Ectodermal cell (in vitro differentiated cells): Measurements from ENCODE around the gene MTO1.
"Not testable (repeated sequence)": the region's sequence is repeated elsewhere in the genome, so short reads cannot be mapped to it uniquely, and the experiment has no call there.

Experiments
- H3K27ac ChIP-seq: 2 replicates; pipeline ENCODE4 v1.7.0; 2013; ENCODE audit warnings: mild to moderate bottlenecking, low read depth, low read length; ENCODE audit not compliant: insufficient read depth, poor library complexity, severe bottlenecking
- H3K27me3 ChIP-seq: 2 replicates; pipeline ENCODE4 v1.7.0; 2013; ENCODE audit warnings: mild to moderate bottlenecking, low read length; ENCODE audit not compliant: insufficient read depth, control insufficient read depth, poor library complexity, severe bottlenecking
- H3K36me3 ChIP-seq: one replicate; pipeline ENCODE4 v1.7.0; 2013; ENCODE audit warnings: low read length; ENCODE audit not compliant: control insufficient read depth, insufficient read depth
- H3K4me1 ChIP-seq: one replicate; pipeline ENCODE4 v1.7.0; 2013; ENCODE audit warnings: low read length; ENCODE audit not compliant: control insufficient read depth, insufficient read depth
- H3K4me3 ChIP-seq: 2 replicates; pipeline ENCODE4 v1.7.0; 2013; ENCODE audit warnings: low read depth, low read length, control low read depth; ENCODE audit not compliant: insufficient read depth
- H3K9me3 ChIP-seq: 2 replicates; pipeline ENCODE4 v1.7.0; 2013; ENCODE audit warnings: mild to moderate bottlenecking, low read length, moderate library complexity; ENCODE audit not compliant: control insufficient read depth
- WGBS, 2 experiments: methylation state at CpG; one replicate each; pipeline ENCODE4 v1.1.7; 2013; ENCODE audit warnings: missing lambda C conversion rate in 2 of 2; 5-methylcytosine and 5-hydroxymethylcytosine counted together

MTO1 gene

GRCh38 chr6:73525546-73526330, 64.2 kb downstream of the MTO1 start:
- Histone ChIP-seq H3K4me3 (no peak overlapping the region), H3K4me1 (peaks cover 4% of the 10 kb centered on the region), H3K9me3 (no peaks in the 10 kb centered on the region), H3K27ac (no peak overlapping the region), H3K36me3 (peaks cover 3% of the 10 kb centered on the region), H3K27me3 (peaks cover 4% of the 10 kb centered on the region)
- WGBS, 2 experiments, result 92 to 96% methylated on average over 3 of the region's 3 CpGs

GRCh38 chr6:73528897-73529296, 67.4 kb downstream of the MTO1 start:
- no peak overlapping the region for H3K27ac ChIP-seq
- no peaks in the 10 kb centered on the region for H3K9me3 ChIP-seq
- H3K4me3 ChIP-seq, result no peak overlapping the region
- no peaks in the 10 kb centered on the region for H3K4me1 ChIP-seq
- WGBS, 2 experiments, result 94 to 97% methylated on average over 6 to 7 of the region's 7 CpGs
- H3K27me3 ChIP-seq, result no peaks in the 10 kb centered on the region
- no peaks in the 10 kb centered on the region for H3K36me3 ChIP-seq

GRCh38 chr6:73532293-73532692, 70.8 kb downstream of the MTO1 start:
- H3K9me3 ChIP-seq, result no peaks in the 10 kb centered on the region
- no peaks in the 10 kb centered on the region for H3K27me3 ChIP-seq
- H3K4me3 ChIP-seq, result no peak overlapping the region
- no peak overlapping the region for H3K27ac ChIP-seq
- H3K4me1 ChIP-seq, result no peaks in the 10 kb centered on the region
- no peaks in the 10 kb centered on the region for H3K36me3 ChIP-seq
- 93 to 95% methylated on average over 3 of the region's 3 CpGs for WGBS, 2 experiments

GRCh38 chr6:73534628-73535027, 73.1 kb downstream of the MTO1 start:
- WGBS, 2 experiments, result 84 to 89% methylated on average over 2 of the region's 2 CpGs
- Histone ChIP-seq H3K27ac (no peak overlapping the region), H3K27me3 (no peaks in the 10 kb centered on the region), H3K4me1 (no peaks in the 10 kb centered on the region), H3K4me3 (no peak overlapping the region), H3K9me3 (no peaks in the 10 kb centered on the region), H3K36me3 (no peaks in the 10 kb centered on the region)

GRCh38 chr6:73537677-73538076, 76.1 kb downstream of the MTO1 start:
- no peaks in the 10 kb centered on the region for H3K36me3 ChIP-seq
- H3K27ac ChIP-seq, result no peak overlapping the region
- 95 to 99% methylated on average over 3 of the region's 3 CpGs for WGBS, 2 experiments
- H3K27me3 ChIP-seq, result no peaks in the 10 kb centered on the region
- H3K4me1 ChIP-seq, result no peaks in the 10 kb centered on the region
- H3K4me3 ChIP-seq, result no peak overlapping the region
- H3K9me3 ChIP-seq, result no peaks in the 10 kb centered on the region

- H3K27ac ChIP-seq, result no peak overlapping the region
- no peaks in the 10 kb centered on the region for H3K4me1 ChIP-seq
- no peak overlapping the region for H3K4me3 ChIP-seq
- no peaks in the 10 kb centered on the region for H3K9me3 ChIP-seq
- H3K36me3 ChIP-seq, result no peaks in the 10 kb centered on the region
- 93% methylated on average over 10 of the region's 10 CpGs for WGBS, 2 experiments
- no peaks in the 10 kb centered on the region for H3K27me3 ChIP-seq
These were observed 76.7 kb downstream of the MTO1 start for GRCh38 chr6:73538116-73538779.

GRCh38 chr6:73542481-73542880, 80.9 kb downstream of the MTO1 start:
- H3K27me3 ChIP-seq, H3K4me3 ChIP-seq, H3K27ac ChIP-seq, H3K4me1 ChIP-seq, H3K36me3 ChIP-seq, H3K9me3 ChIP-seq: not testable (repeated sequence)
- 93 to 96% methylated on average over 3 of the region's 3 CpGs for WGBS, 2 experiments

- no peak overlapping the region for H3K4me3 ChIP-seq
- no peaks in the 10 kb centered on the region for H3K36me3 ChIP-seq
- H3K27me3 ChIP-seq, result no peaks in the 10 kb centered on the region
- no peaks in the 10 kb centered on the region for H3K4me1 ChIP-seq
- 89 to 95% methylated on average over 5 of the region's 5 CpGs for WGBS, 2 experiments
- H3K9me3 ChIP-seq, result no peaks in the 10 kb centered on the region
- H3K27ac ChIP-seq, result no peak overlapping the region
These were observed 81.4 kb downstream of the MTO1 start for GRCh38 chr6:73542891-73543290.

- Histone ChIP-seq H3K27me3 (no peaks in the 10 kb centered on the region), H3K36me3 (no peaks in the 10 kb centered on the region), H3K4me1 (no peaks in the 10 kb centered on the region), H3K4me3 (no peak overlapping the region), H3K9me3 (no peaks in the 10 kb centered on the region), H3K27ac (no peak overlapping the region)
- no CpG with 5 or more reads among the region's 1 CpG for WGBS, 2 experiments
These were observed 85.5 kb downstream of the MTO1 start for GRCh38 chr6:73547036-73547435.

GRCh38 chr6:73548458-73549446, 87.2 kb downstream of the MTO1 start:
- H3K36me3 ChIP-seq, result no peaks in the 10 kb centered on the region
- WGBS, 2 experiments, result 92 to 93% methylated on average over 11 of the region's 12 CpGs
- H3K27me3 ChIP-seq, result no peaks in the 10 kb centered on the region
- H3K27ac ChIP-seq, result no peak overlapping the region
- H3K9me3 ChIP-seq, result no peaks in the 10 kb centered on the region
- H3K4me1 ChIP-seq, result no peaks in the 10 kb centered on the region
- no peak overlapping the region for H3K4me3 ChIP-seq
